ENCODE measurements around the gene C10orf71. TPM values are rescaled to one million over a fixed set of nuclear protein-coding genes. Genes with fewer than 3 reads are reported as not detected.

C10orf71 gene
- total and polyA plus RNA-seq, 2 donors (not counting 1 experiment from before 2014, with no cell fraction given) = not detected

DNA sequence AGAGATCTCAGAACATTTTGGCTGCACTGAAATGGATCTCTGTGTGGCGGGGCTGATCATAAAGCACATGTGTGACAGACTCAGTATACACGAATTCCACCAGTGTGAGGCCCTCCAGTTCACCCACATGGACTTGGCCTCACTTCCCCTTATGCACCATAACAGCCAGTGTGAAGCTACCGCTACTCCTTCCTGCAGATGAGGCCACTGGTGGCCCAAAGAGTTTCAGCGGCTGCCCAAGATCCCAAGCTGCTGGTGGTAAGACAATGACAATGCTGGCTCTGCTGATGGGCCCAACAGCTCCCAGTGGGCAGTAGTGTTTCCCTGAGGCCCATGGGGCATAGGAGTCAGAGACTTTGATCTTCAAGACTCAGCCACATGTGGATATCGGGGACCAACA lies 21.0 kb upstream of the C10orf71 start:
- H3K9ac ChIP-seq (ENCODE audit: low read length) = no peak overlapping the region
- TF ChIP-seq CTCF (IDR thresholded peaks at IDR 0.05) (no peak), EZH2 (IDR thresholded peaks at IDR 0.05; ENCODE audit: borderline replicate concordance, insufficient read depth, low read depth, low read length, poor library complexity, severe bottlenecking) (no peak)
- Mint-ChIP-seq H3K9me3 (ENCODE audit: insufficient read depth) (no peaks in the 10 kb centered on the region), H3K4me3 (no peak overlapping the region), H3K4me1 (peaks cover 8% of the 10 kb centered on the region), H3K27me3 (peaks cover 15% of the 10 kb centered on the region), H3K27ac (no peak overlapping the region)
- ATAC-seq (ENCODE audit: low read depth) = no peak
- H3K4me2 ChIP-seq (replicated peaks; ENCODE audit: low read depth, low read length, poor library complexity, severe bottlenecking) = no peak overlapping the region
- H4K20me1 ChIP-seq (ENCODE audit: control insufficient read depth, insufficient read depth, low read length, poor library complexity, severe bottlenecking) = no peaks in the 10 kb centered on the region
- no peaks in the 10 kb centered on the region for H3K79me2 ChIP-seq (ENCODE audit: control insufficient read depth, insufficient read depth, low read length)
- H3K4me3 ChIP-seq (ENCODE audit: control extremely low read depth in 1 of 5, extremely low read depth in 1 of 5, insufficient read depth in 1 of 5, low read depth in 2 of 5, low read length in 4 of 5) = no peak overlapping the region
- peaks cover 8% of the 10 kb centered on the region in 2 donors for H3K4me1 ChIP-seq (ENCODE audit: control insufficient read depth in 2 of 2, insufficient read depth in 2 of 2, low read length in 2 of 2)
- ChIA-PET POLR2A (no interaction called here), CTCF (no interaction called here)
- H3K9me3 ChIP-seq (ENCODE audit: control extremely low read depth in 1 of 3, control insufficient read depth in 2 of 3, insufficient read depth in 1 of 3, low read length in 2 of 3) = no peaks in the 10 kb centered on the region
- no peak overlapping the region for H3K27ac ChIP-seq (ENCODE audit: low read length in 2 of 2)
- intact Hi-C loops (cut with micrococcal nuclease) = no loop called here
- H3K36me3 ChIP-seq (replicated peaks in 1 of 2; ENCODE audit: control extremely low read depth in 1 of 2, control insufficient read depth in 1 of 2, extremely low read depth in 1 of 2, insufficient read depth in 2 of 2, low read length in 1 of 2) = no peaks in the 10 kb centered on the region
- H3K27me3 ChIP-seq (replicated peaks in 1 of 4; ENCODE audit: control extremely low read depth in 1 of 4, control insufficient read depth in 3 of 4, insufficient read depth in 4 of 4, low read length in 3 of 4) = peaks cover 0 to 8% (median 1%) of the 10 kb centered on the region in 4 experiments
- WGBS (ENCODE audit: insufficient coverage) = 70% methylated on average over 4 of the region's 5 CpGs
- no peak overlapping the region for H2AFZ ChIP-seq (ENCODE audit: insufficient read depth, low read depth, low read length, poor library complexity, severe bottlenecking)
- no peak for DNase-seq

- no peak overlapping the region for H3K4me2 ChIP-seq (replicated peaks; ENCODE audit: low read depth, low read length, poor library complexity, severe bottlenecking)
- no peak for ATAC-seq (ENCODE audit: low read depth)
- Mint-ChIP-seq H3K27me3 (peaks cover 15% of the 10 kb centered on the region), H3K9me3 (ENCODE audit: insufficient read depth) (no peaks in the 10 kb centered on the region), H3K4me3 (no peak overlapping the region), H3K4me1 (peaks cover 2% of the 10 kb centered on the region), H3K27ac (no peak overlapping the region)
- no peaks in the 10 kb centered on the region for H3K79me2 ChIP-seq (ENCODE audit: control insufficient read depth, insufficient read depth, low read length)
- peaks cover 0 to 8% (median 1%) of the 10 kb centered on the region in 4 experiments for H3K27me3 ChIP-seq (replicated peaks in 1 of 4; ENCODE audit: control extremely low read depth in 1 of 4, control insufficient read depth in 3 of 4, insufficient read depth in 4 of 4, low read length in 3 of 4)
- no peak overlapping the region for H3K9ac ChIP-seq (ENCODE audit: low read length)
- intact Hi-C loops (cut with micrococcal nuclease) = no loop called here
- no peak overlapping the region for H2AFZ ChIP-seq (ENCODE audit: insufficient read depth, low read depth, low read length, poor library complexity, severe bottlenecking)
- no peak overlapping the region for H3K27ac ChIP-seq (ENCODE audit: low read length in 2 of 2)
- no peak for DNase-seq
- H3K9me3 ChIP-seq (ENCODE audit: control extremely low read depth in 1 of 3, control insufficient read depth in 2 of 3, insufficient read depth in 1 of 3, low read length in 2 of 3) = no peaks in the 10 kb centered on the region
- no peak overlapping the region for H3K4me3 ChIP-seq (ENCODE audit: control extremely low read depth in 1 of 5, extremely low read depth in 1 of 5, insufficient read depth in 1 of 5, low read depth in 2 of 5, low read length in 4 of 5)
- TF ChIP-seq CTCF (IDR thresholded peaks at IDR 0.05) (no peak), EZH2 (IDR thresholded peaks at IDR 0.05; ENCODE audit: borderline replicate concordance, insufficient read depth, low read depth, low read length, poor library complexity, severe bottlenecking) (no peak)
- H3K4me1 ChIP-seq (ENCODE audit: control insufficient read depth in 2 of 2, insufficient read depth in 2 of 2, low read length in 2 of 2) = peaks cover 2% of the 10 kb centered on the region in 2 donors
- no peaks in the 10 kb centered on the region for H3K36me3 ChIP-seq (replicated peaks in 1 of 2; ENCODE audit: control extremely low read depth in 1 of 2, control insufficient read depth in 1 of 2, extremely low read depth in 1 of 2, insufficient read depth in 2 of 2, low read length in 1 of 2)
- ChIA-PET CTCF (no interaction called here), POLR2A (no interaction called here)
- 71% methylated on average over 6 of the region's 7 CpGs for WGBS (ENCODE audit: insufficient coverage)
- no peaks in the 10 kb centered on the region for H4K20me1 ChIP-seq (ENCODE audit: control insufficient read depth, insufficient read depth, low read length, poor library complexity, severe bottlenecking)
Measured at GRCh38 chr10:49278497-49278981, 20.4 kb upstream of the C10orf71 start.
